GM12801 (cell line): ENCODE data around the gene LZTR1.

Experiments
- TF ChIP-seq, protein P1 (sequence below): IDR thresholded peaks from one replicate; pipeline ENCODE4 v1.5.1; 2011; ENCODE audit warnings: control low read depth; ENCODE audit not compliant: insufficient read length; ENCODE audit errors: extremely low read depth

The LZTR1 gene

DNA sequence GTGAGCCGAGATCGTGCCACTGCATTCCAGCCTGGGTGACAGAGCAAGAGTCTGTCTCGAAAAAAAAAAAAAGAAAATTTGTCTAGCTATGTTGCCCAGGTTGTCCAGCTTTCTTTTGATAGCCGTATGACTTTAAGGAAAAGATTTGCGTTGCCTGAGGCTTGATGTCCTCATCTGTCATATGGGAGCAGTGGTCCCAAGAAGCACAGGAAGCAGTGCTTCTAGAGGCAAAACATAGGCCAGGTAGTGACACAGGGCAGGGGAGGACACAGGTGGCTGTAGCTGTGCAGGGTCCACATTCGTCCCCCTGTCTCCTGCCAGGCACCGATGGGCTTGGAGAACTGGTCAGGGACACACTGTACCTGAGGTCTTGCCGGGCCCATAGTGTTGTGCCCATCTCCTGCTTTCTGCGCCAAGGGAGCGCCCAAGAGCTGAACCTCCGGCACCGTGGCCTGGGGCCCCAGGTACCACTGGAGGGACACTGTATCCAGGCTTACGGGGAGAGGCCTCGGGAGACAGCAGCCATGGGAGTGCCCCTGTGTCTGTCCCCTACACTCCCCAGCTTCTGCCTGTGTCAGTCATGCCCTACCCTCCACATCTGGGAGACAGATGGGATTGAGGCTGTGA is 65.1 kb downstream of the LZTR1 start:
- TF ChIP-seq, protein P1, sequence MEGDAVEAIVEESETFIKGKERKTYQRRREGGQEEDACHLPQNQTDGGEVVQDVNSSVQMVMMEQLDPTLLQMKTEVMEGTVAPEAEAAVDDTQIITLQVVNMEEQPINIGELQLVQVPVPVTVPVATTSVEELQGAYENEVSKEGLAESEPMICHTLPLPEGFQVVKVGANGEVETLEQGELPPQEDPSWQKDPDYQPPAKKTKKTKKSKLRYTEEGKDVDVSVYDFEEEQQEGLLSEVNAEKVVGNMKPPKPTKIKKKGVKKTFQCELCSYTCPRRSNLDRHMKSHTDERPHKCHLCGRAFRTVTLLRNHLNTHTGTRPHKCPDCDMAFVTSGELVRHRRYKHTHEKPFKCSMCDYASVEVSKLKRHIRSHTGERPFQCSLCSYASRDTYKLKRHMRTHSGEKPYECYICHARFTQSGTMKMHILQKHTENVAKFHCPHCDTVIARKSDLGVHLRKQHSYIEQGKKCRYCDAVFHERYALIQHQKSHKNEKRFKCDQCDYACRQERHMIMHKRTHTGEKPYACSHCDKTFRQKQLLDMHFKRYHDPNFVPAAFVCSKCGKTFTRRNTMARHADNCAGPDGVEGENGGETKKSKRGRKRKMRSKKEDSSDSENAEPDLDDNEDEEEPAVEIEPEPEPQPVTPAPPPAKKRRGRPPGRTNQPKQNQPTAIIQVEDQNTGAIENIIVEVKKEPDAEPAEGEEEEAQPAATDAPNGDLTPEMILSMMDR, result no peak

DNA sequence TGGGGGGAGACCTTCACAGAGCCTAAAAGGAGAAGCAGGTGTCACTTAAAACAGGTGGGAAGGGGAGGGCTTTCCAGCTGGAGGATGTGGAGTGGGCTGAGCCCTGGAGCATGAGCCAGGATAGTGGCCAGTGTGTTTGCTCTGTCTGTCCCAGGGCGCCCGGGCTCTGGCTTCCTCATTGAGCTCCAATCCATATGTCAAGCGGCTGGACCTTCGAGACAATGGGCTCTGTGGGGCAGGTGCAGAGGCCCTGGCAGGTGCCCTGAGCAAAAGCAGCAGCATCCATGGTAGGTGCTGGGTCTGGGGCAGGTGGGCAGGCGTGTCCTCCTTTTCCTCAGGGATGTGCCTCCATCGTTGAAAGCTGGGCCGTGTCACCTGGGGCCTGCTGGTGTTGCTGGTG is 65.6 kb downstream of the LZTR1 start:
- TF ChIP-seq, protein P1, result no peak
